D721Med (cell line): ENCODE results near the gene SHISA5.

Experiments used
- DNase-seq: peaks from one replicate; pipeline ENCODE4 v3.0.0; 2011; ENCODE audit warnings: low spot score; ENCODE audit not compliant: insufficient read length
- FAIRE-seq: peaks from 2 replicates; lab custom pipeline; 2011; peaks lifted over from hg19 to GRCh38; lab: Jason Lieb, UNC
- TF ChIP-seq, protein P1 (sequence below): IDR thresholded peaks from 2 replicates; pipeline ENCODE4 v1.5.1; 2012; ENCODE audit warnings: mild to moderate bottlenecking, control low read depth; ENCODE audit not compliant: insufficient read depth; ENCODE audit errors: missing control alignments

Gene SHISA5

DNA sequence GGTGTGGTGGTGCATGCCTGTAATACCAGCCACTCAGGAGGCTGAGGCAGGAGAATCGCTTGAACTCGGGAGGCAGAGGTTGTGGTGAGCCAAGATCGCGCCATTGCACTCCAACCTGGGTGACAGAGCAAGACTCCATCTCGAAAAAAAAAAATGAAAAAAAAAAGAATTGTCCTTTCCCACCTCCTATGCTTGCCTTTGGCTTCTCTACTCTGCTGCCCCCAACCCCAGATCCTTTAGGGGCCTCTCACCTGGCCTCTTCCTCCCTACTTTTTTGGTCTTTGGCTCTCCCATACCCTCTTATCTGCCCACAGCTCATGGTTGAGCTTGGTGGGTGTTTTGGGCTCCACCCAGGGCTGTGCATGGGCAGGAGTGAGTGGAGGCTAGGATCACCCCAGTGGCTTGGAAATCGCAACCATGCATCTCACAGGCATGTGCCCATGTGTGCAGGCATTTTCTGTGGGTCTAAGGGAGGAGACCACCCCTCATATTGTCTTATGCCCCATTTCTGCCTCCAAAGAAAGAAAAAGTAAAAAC lies 2.1 kb upstream of the SHISA5 start:
- FAIRE-seq (no peak), DNase-seq (no peak)
- TF ChIP-seq, protein P1, sequence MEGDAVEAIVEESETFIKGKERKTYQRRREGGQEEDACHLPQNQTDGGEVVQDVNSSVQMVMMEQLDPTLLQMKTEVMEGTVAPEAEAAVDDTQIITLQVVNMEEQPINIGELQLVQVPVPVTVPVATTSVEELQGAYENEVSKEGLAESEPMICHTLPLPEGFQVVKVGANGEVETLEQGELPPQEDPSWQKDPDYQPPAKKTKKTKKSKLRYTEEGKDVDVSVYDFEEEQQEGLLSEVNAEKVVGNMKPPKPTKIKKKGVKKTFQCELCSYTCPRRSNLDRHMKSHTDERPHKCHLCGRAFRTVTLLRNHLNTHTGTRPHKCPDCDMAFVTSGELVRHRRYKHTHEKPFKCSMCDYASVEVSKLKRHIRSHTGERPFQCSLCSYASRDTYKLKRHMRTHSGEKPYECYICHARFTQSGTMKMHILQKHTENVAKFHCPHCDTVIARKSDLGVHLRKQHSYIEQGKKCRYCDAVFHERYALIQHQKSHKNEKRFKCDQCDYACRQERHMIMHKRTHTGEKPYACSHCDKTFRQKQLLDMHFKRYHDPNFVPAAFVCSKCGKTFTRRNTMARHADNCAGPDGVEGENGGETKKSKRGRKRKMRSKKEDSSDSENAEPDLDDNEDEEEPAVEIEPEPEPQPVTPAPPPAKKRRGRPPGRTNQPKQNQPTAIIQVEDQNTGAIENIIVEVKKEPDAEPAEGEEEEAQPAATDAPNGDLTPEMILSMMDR = no peak

GRCh38 chr3:48505146-48505545 lies 1.2 kb upstream of the SHISA5 start:
- no peak for FAIRE-seq
- no peak for DNase-seq
- TF ChIP-seq, protein P1 = no peak

- FAIRE-seq (no peak), DNase-seq (no peak)
- TF ChIP-seq, protein P1 = no peak
Measured at GRCh38 chr3:48503401-48504050, 448 bp downstream of the SHISA5 start.

GRCh38 chr3:48502728-48503168 lies 1.2 kb downstream of the SHISA5 start:
- TF ChIP-seq, protein P1 = no peak
- FAIRE-seq (no peak), DNase-seq (no peak)

- TF ChIP-seq, protein P1 = no peak
- FAIRE-seq (no peak), DNase-seq (no peak)
Measured at GRCh38 chr3:48502121-48502520, 1.9 kb downstream of the SHISA5 start.

DNA sequence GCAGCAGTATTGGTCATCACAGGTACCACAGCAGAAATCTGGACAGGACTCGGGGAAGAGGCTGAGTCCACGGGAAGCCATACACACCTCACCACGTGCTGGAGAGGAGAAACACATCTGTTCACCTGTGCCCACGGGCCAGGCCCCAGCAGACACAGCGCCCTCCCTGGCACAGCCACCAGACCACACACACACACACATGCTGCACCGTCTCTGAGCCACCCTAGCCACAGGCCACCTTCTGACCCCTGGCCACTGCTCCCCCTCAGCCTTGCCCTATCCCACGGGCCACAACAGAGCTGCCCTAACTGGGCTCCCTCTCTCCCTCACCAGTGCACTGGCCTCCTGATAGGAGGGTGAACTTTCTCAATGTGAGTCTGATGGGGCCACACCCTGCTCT lies 2.8 kb downstream of the SHISA5 start:
- no peak for FAIRE-seq
- TF ChIP-seq, protein P1 = no peak

DNA sequence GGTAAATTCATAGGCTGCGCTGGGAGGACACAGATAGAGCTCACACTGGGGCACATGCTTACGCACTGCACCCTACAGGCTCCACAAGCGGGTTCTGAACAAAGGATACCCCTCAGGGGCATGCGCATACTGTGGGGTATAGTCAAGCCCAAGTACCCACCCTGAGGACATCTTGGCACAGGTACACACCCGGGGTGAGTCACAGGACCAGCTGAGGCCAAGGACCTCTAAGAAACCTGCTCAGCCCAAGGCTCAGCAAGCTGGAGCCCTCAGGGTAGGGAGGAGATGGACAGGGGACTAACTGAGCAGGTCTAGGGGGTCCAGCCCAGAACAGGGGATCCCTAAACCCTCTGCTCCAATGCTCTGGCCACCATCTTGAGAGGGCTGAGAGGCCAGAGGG lies 3.3 kb downstream of the SHISA5 start:
- FAIRE-seq (no peak), DNase-seq (no peak)
- TF ChIP-seq, protein P1 = no peak

More for the DNA sequence above, 2.8 kb downstream of the SHISA5 start:
- no peak for DNase-seq
